Peyer's patch (tissue), 4 donors: ENCODE results near the gene LDLRAP1.

ENCODE experiments used
- CTCF ChIP-seq, 6 experiments: fragments of 450-650 bp in 4 of 6; fragments of 200-600 bp in 2 of 6; sonication (generic) in 1 of 6; IDR thresholded peaks; one replicate each; pipeline ENCODE4 v1.5.1; 2017 to 2019; ENCODE audit warnings: antibody characterized with exemption in 6 of 6, mild to moderate bottlenecking in 3 of 6, moderate library complexity in 1 of 6
- POLR2A ChIP-seq, 2 donors: fragments of 450-650 bp; IDR thresholded peaks; one replicate each; pipeline ENCODE4 v1.5.1; 2017; ENCODE audit warnings: antibody characterized with exemption in 2 of 2, mild to moderate bottlenecking in 2 of 2, moderate library complexity in 2 of 2

DNA sequence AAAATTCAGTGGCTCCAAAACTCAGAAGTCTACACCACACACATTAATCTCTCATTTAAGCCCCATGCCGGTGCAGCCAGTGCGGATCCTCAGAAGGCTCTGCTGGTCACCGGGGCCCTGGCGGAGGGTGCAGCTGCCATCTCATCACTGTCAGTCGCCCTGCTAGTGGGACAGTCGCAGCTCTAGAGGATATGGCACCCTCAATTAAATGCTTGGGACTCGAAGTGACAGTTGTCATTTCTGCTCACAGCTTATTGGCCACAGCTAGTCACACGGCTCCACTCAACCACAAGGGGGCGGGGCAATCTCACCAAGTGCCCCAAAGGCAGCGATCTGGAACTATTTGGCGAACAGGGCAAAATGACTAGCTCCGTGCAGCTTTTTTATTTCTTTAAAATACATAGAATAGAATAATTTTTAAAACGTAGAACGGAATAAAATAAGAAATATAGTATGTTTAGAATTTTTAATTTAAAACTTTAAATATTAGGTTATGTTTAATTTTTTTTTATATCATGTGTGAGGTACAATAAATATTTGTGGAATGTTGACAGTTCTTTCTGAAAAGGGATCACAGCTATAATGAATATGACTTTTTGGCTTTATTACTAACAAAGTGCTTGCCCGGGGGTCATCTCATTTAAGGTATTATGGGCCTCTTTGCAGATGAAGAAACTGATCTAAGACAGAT is 65.2 kb downstream of the LDLRAP1 start:
- no peak for TF ChIP-seq POLR2A (IDR thresholded peaks at IDR 0.05)
- TF ChIP-seq CTCF (IDR thresholded peaks at IDR 0.05): peak; percentile 57 to 72 (median 66)
